IPS-15b (cell line): ENCODE measurements around the gene KLC3.

Experiments used
- H3K27me3 ChIP-seq: one replicate; pipeline ENCODE4 v1.6.1; 2013; ENCODE audit warnings: low read length; ENCODE audit not compliant: control insufficient read depth, insufficient read depth
- H3K36me3 ChIP-seq: one replicate; pipeline ENCODE4 v1.6.1; 2013; ENCODE audit warnings: low read length; ENCODE audit not compliant: control insufficient read depth, insufficient read depth
- H3K4me1 ChIP-seq: one replicate; pipeline ENCODE4 v1.6.1; 2013; ENCODE audit warnings: mild to moderate bottlenecking, low read length; ENCODE audit not compliant: control insufficient read depth, insufficient read depth
- H3K4me3 ChIP-seq: one replicate; pipeline ENCODE4 v1.5.1; 2013; ENCODE audit warnings: low read depth, low read length
- H3K9ac ChIP-seq: one replicate; pipeline ENCODE4 v1.6.1; 2013; ENCODE audit warnings: low read depth, mild to moderate bottlenecking, low read length
- H3K9me3 ChIP-seq: one replicate; pipeline ENCODE4 v1.6.1; 2013; ENCODE audit warnings: mild to moderate bottlenecking, low read length; ENCODE audit not compliant: control insufficient read depth, insufficient read depth

The KLC3 gene

DNA sequence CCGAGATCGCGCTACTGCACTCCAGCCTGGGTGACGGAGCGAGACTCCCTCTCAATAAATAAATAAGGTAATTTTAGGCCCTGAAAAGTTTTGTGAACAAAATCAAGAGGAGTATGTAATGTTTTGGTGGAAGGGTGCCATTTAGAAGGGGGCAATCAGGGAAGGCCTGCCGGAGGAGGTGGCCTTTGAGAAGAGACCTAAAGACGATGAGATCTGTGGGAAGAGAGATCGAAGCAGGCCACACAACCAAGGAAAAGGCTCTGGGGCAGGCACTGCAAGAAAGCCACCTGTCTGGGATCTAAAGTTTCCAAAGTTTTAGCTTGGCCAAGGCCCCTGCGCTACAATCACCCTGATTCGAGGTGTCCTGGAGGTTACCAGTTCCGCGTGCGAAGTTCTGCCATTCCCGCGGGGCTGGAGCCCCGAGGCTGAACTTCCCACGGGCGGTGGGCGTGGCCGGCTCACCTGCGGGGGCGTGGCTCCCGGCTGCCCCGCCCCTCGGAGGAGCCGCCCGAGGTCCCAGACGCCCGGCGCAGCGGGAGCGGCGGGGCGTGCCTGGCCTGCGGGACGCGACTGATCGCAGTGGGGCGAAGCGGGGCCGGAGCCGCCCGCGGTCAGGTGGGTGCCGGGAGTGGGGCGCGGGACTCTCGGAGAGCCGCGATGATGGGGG, at the start of gene KLC3:
Gene KLC3, plus strand, starts transcription at position 519 of the 667 bp plus-strand sequence. CDS start 4,792 bp downstream, outside the sequence.
- Histone ChIP-seq H3K9me3 (no peaks in the 10 kb centered on the region), H3K4me1 (no peaks in the 10 kb centered on the region), H3K4me3 (peak within 1 kb of the TSS; percentile 61), H3K9ac (no peak within 1 kb of the TSS), H3K27me3 (peaks cover 17% of the 10 kb centered on the region), H3K36me3 (no peaks in the 10 kb centered on the region)

DNA sequence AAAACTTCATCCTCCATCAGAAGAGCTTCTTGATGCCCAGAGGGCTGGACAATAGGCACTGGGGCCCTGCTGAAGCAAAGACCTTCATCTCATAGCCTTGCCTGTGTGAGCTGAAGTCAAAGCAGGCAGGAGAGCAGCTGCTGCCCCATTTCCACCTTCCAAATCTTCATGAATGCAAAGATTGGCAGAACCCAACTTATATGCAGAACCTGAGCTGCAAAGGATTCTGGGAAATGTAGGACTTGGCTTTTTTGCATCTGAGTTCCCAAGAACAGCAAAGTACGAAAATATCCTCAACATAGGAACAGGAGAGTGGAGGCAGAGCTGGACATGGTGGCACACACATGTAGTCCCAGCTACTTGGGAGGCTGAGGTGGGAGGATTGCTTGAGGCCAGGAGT, 48.7 kb upstream of the KLC3 start:
- Histone ChIP-seq H3K27me3 (no peaks in the 10 kb centered on the region), H3K36me3 (peaks cover 3% of the 10 kb centered on the region), H3K4me3 (no peak overlapping the region), H3K9me3 (no peaks in the 10 kb centered on the region), H3K4me1 (no peaks in the 10 kb centered on the region), H3K9ac (no peak overlapping the region)

DNA sequence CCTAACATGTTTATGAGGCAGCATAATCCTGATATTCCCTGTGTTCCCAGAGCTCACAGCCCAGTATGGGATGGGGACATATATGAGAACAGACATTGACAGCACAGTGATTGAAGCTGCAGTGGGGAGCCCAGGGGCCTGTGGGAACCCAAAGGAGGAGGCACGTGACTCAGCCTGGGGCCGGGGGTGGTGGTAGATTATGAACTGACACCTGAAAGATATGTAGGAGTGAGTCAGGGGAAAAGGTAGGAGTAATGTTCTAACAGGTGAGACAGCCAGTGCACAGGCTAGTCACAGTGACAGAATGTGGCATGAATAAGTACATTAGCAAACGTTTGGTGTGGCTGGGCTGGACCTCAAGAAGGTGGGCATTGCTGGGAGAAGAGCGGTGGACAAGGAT, 46.9 kb upstream of the KLC3 start:
- H3K9me3 ChIP-seq = no peaks in the 10 kb centered on the region
- H3K4me3 ChIP-seq = no peak overlapping the region
- no peaks in the 10 kb centered on the region for H3K4me1 ChIP-seq
- no peaks in the 10 kb centered on the region for H3K27me3 ChIP-seq
- H3K9ac ChIP-seq = no peak overlapping the region
- peaks cover 3% of the 10 kb centered on the region for H3K36me3 ChIP-seq

DNA sequence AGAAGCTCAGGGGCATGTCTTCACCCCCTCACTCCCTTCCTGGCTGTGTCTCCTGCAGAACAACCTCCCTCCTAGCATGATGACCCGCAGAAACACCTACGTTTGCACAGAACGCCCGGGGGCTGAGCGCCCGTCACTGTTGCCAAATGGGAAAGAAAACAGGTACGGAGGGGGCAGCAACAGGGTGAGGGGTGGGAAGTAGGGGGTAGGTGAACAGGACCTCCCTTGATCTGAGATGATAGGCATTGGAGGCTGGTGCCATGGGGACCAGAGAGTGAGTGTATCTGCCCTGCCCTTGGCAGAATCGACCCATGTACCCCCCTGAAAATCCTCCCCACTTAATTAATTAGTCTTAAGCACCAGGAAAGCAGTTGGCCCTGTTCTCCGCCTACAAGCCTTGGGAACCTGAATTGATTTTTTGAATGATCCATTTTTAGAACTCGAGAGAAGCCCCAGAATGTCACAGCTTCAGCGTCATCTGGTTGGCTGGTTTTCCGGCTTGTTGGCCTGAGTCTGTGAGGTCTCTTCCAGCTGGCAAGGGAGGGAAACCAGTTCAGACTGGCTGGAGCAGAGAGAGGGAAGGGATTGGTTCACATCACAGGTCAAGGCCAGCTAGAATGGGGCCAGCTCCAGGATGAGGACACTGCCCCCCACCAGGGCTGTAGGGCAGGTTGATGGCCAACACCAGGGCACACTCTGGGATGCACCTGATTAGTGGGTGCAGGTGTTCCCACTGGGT, 46.1 kb upstream of the KLC3 start:
- Histone ChIP-seq H3K4me3 (no peak overlapping the region), H3K9me3 (no peaks in the 10 kb centered on the region), H3K4me1 (no peaks in the 10 kb centered on the region), H3K9ac (no peak overlapping the region), H3K27me3 (no peaks in the 10 kb centered on the region), H3K36me3 (no peaks in the 10 kb centered on the region)

DNA sequence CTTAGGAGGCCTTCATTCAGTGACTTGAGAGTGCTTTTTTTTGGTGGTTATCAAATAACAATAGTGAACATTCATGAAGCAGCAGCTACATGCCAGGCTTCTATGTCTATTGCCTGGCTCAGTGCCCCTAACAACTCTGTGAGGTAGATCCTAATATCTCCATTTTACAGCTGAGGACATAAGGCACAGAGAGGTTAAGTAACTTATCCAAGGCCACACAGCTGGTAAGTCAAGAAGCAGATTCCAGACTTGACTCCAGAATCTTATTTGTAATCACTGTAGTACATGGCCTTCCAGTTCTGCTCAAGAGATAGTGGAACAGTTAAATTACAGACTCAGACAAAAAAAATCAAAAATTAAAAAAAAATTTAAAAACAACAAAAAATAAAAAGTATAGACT, 44.7 kb upstream of the KLC3 start:
- H3K9me3 ChIP-seq = no peaks in the 10 kb centered on the region
- H3K4me3 ChIP-seq = no peak overlapping the region
- H3K9ac ChIP-seq = no peak overlapping the region
- no peaks in the 10 kb centered on the region for H3K36me3 ChIP-seq
- no peaks in the 10 kb centered on the region for H3K4me1 ChIP-seq
- H3K27me3 ChIP-seq = no peaks in the 10 kb centered on the region

DNA sequence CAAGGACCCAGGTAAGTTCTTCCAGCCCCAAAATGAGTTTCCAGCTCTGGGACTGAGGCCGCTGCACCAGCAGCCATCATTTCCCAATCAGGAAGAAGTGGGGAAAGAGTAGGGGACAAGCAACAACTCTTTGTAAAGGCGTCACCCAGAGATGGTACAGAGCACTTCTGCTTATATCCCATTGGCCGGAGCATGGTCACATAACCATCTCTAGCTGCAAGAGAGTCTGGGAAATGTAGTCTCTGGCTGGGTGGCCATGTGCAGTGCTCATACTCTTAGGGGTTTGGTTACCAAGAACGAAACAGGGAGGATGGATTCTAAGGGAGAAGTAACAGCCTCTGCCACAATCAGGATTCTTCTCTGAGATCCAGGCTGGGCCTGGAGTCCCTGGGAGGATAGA, 44.2 kb upstream of the KLC3 start:
- no peaks in the 10 kb centered on the region for H3K4me1 ChIP-seq
- no peak overlapping the region for H3K9ac ChIP-seq
- H3K36me3 ChIP-seq = no peaks in the 10 kb centered on the region
- no peak overlapping the region for H3K4me3 ChIP-seq
- H3K9me3 ChIP-seq = no peaks in the 10 kb centered on the region
- H3K27me3 ChIP-seq = no peaks in the 10 kb centered on the region

DNA sequence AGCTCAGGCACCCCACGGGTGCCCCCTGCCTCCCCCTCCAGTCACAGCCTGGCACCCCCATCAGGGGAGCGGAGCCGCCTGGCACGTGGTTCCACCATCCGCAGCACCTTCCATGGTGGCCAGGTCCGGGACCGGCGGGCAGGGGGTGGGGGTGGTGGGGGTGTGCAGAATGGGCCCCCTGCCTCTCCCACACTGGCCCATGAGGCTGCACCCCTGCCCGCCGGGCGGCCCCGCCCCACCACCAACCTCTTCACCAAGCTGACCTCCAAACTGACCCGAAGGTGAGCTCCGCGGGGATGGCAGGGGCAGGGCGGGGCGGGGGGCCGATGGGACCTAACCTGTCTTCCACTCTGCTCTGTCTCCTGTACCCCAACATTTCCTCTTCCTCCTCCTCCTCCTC, 42.9 kb upstream of the KLC3 start:
- H3K9me3 ChIP-seq = no peaks in the 10 kb centered on the region
- H3K27me3 ChIP-seq = no peaks in the 10 kb centered on the region
- H3K4me1 ChIP-seq = no peaks in the 10 kb centered on the region
- no peaks in the 10 kb centered on the region for H3K36me3 ChIP-seq
- no peak overlapping the region for H3K4me3 ChIP-seq
- H3K9ac ChIP-seq = no peak overlapping the region

DNA sequence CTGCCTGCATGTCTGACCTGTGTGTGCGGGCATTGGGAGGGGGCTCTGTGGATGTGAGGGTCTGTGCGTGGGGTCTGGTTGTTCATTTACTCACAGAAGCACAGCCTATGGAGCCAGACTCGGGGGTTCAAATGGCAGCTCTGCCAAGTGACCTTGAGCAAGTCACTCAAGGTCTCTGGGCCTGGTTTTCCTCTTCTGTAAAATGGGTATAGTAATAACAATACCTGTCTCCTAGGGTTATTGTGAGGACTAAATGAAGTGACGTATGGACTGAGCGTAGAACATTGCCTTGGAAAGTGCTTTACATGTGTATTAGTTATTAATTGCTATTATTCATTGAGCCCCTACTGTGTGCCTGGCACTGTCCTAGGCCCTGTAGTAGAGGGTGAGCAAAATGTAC, 42.3 kb upstream of the KLC3 start:
- Histone ChIP-seq H3K36me3 (no peaks in the 10 kb centered on the region), H3K4me3 (no peak overlapping the region), H3K27me3 (no peaks in the 10 kb centered on the region), H3K4me1 (no peaks in the 10 kb centered on the region), H3K9me3 (no peaks in the 10 kb centered on the region), H3K9ac (no peak overlapping the region)

DNA sequence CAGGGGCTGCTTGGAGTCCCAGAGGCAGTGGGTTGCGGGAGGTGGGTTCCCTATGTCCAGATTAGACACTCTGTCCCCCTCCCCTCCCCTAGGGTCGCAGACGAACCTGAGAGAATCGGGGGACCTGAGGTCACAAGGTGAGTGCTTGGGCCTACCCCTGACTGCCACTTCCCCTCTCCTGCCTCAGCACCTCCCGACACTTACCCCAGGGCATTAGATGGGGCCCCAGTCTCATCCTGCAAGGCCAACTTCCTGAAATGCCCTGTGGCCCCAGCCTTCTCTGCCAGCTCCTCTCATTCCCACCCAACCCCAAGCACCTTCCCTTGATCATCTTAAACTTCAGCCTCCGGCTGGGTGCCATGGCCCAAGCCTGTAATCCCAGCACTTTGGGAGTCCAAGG, 40.8 kb upstream of the KLC3 start:
- Histone ChIP-seq H3K4me3 (no peak overlapping the region), H3K36me3 (no peaks in the 10 kb centered on the region), H3K4me1 (no peaks in the 10 kb centered on the region), H3K9me3 (no peaks in the 10 kb centered on the region), H3K27me3 (peaks cover 5% of the 10 kb centered on the region), H3K9ac (no peak overlapping the region)

DNA sequence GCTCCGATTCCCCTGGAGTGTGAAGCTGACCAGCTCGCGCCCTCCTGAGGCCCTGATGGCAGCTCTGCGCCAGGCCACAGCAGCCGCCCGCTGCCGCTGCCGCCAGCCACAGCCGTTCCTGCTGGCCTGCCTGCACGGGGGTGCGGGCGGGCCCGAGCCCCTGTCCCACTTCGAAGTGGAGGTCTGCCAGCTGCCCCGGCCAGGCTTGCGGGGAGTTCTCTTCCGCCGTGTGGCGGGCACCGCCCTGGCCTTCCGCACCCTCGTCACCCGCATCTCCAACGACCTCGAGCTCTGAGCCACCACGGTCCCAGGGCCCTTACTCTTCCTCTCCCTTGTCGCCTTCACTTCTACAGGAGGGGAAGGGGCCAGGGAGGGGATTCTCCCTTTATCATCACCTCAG, 38.1 kb upstream of the KLC3 start:
- Histone ChIP-seq H3K4me3 (no peak overlapping the region), H3K27me3 (peaks cover 18% of the 10 kb centered on the region), H3K4me1 (peaks cover 3% of the 10 kb centered on the region), H3K9ac (no peak overlapping the region), H3K9me3 (no peaks in the 10 kb centered on the region), H3K36me3 (no peaks in the 10 kb centered on the region)

DNA sequence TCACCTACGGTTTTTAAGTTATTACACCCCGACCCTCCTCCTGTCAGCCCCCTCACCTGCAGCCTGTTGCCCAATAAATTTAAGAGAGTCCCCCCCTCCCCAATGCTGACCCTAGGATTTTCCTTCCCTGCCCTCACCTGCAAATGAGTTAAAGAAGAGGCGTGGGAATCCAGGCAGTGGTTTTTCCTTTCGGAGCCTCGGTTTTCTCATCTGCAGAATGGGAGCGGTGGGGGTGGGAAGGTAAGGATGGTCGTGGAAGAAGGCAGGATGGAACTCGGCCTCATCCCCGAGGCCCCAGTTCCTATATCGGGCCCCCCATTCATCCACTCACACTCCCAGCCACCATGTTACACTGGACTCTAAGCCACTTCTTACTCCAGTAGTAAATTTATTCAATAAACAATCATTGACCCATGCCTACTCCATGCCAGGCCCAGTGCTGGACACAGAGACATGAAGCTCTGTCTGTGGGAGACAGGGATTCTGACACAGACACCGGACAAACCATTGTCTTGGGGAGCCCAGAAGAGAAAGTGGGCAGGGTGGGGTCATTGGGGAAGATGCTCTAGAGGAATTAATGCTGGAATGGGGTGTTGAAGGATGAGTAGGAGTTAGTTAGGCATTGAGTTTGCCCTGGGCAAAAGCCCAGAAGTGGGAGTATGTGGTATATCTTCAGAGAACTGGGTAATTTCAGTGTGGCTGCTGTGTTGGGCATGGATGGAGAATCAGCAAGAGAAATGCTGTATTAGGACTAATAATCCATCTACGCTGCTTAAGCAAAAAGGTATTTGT, 37.1 kb upstream of the KLC3 start:
- Histone ChIP-seq H3K4me1 (peaks cover 3% of the 10 kb centered on the region), H3K9ac (no peak overlapping the region), H3K36me3 (no peaks in the 10 kb centered on the region), H3K27me3 (peaks cover 18% of the 10 kb centered on the region), H3K4me3 (no peak overlapping the region), H3K9me3 (no peaks in the 10 kb centered on the region)
